ENCODE measurements around the gene ICA1L.

ICA1L gene

DNA sequence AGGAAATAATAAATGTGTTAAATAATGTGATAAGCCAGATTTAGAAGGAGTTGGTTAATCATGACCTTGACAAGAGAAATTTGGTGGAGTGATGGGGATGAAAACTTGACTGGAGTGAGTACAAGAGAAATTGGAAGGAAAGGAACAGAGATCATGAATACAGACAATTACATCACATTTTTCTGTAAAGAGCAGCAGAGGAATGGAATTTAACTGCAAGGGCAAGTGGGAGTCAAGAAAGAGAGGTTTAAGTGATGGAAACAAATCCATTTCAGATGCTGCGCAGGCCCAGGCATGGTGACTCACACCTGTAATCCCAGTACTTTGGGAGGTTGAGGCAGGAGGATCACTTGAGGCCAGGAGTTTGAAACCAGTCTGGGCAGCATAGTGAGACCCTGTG, 46.7 kb downstream of the ICA1L start:
- no peak overlapping the region for H3K4me3 ChIP-seq (ENCODE audit: low read depth, low read length)
- no peak for DNase-seq (ENCODE audit: low read depth)
- TF ChIP-seq MYC (IDR thresholded peaks at IDR 0.05; ENCODE audit: low read depth, low read length) (no peak), POLR2A (IDR thresholded peaks at IDR 0.05; ENCODE audit: extremely low read depth, insufficient read length) (no peak)
- TF ChIP-seq, protein P1, sequence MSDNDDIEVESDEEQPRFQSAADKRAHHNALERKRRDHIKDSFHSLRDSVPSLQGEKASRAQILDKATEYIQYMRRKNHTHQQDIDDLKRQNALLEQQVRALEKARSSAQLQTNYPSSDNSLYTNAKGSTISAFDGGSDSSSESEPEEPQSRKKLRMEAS (IDR thresholded peaks at IDR 0.05; ENCODE audit: low read depth, low read length) = no peak
- TF ChIP-seq, protein P2, sequence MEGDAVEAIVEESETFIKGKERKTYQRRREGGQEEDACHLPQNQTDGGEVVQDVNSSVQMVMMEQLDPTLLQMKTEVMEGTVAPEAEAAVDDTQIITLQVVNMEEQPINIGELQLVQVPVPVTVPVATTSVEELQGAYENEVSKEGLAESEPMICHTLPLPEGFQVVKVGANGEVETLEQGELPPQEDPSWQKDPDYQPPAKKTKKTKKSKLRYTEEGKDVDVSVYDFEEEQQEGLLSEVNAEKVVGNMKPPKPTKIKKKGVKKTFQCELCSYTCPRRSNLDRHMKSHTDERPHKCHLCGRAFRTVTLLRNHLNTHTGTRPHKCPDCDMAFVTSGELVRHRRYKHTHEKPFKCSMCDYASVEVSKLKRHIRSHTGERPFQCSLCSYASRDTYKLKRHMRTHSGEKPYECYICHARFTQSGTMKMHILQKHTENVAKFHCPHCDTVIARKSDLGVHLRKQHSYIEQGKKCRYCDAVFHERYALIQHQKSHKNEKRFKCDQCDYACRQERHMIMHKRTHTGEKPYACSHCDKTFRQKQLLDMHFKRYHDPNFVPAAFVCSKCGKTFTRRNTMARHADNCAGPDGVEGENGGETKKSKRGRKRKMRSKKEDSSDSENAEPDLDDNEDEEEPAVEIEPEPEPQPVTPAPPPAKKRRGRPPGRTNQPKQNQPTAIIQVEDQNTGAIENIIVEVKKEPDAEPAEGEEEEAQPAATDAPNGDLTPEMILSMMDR (IDR thresholded peaks at IDR 0.05; ENCODE audit: low read depth, low read length) = no peak

DNA sequence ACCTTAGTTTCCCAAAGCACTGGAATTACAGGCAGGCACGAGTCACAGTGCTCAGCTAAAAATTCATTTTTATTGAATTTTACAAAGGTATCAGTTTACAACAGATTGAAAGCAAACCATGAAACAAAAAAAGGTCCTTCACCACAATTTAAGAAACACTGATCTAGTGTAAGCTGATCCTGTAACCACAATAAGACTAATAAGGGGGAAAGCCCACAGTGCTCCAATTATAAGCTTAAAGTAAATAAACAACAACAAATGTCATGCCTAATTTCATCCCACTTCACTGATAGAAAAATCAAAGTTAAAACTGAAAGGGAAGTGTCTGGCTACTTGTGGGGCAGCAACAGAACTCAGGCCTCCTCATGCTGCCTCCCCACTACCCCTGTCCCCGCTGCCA, 49.2 kb downstream of the ICA1L start:
- TF ChIP-seq POLR2A (IDR thresholded peaks at IDR 0.05; ENCODE audit: extremely low read depth, insufficient read length) = no peak
- no peak for DNase-seq (ENCODE audit: low read depth)
- H3K4me3 ChIP-seq (ENCODE audit: low read depth, low read length) = no peak overlapping the region

DNA sequence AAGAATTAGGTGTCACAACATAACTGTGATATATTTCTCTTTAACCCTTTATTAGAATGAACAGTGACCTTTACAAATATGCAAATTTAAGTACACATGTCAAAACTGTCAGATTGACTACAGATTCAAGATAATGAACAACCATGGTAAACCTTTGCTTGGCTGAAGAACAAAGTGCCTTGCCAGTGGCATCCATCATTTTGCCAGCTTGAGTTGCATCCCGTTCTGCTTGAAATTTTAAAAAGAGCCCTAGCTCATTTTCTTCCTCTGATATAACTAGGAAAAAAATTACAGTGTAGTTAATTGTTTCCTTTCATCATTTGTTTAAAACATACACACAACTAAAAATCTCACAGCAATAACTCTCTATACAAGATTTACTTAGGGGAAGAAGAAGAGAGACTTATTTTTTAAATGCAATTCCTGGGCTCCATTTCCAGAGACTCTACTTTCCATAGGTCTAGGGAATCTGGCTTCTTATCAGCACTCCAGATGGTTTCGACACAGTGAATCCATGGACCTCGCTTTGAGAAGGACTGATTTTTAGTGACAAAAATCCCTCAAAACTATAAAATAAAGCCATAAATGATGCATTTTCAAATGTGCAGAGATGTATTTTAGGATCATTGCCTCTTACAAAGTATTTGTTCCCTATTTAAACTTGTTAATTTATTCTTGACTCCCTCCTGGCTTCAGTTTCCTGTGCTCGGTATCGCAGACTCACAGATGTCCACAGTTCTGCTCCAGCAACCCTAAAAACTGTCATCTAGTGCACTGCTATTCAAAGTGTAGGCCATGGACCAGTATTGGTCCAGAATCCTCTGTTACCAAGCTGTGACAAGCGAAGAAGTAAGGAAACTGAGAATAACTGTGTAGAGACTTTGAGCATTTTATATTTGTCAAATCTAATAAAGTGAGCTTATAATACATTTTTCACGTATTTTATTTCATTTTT, 50.1 kb downstream of the ICA1L start:
- TF ChIP-seq, protein P1 (IDR thresholded peaks at IDR 0.05; ENCODE audit: low read depth, low read length) = no peak
- TF ChIP-seq, protein P2 (IDR thresholded peaks at IDR 0.05; ENCODE audit: low read depth, low read length) = no peak
- TF ChIP-seq POLR2A (IDR thresholded peaks at IDR 0.05; ENCODE audit: extremely low read depth, insufficient read length) = no peak
- TF ChIP-seq MYC (IDR thresholded peaks at IDR 0.05; ENCODE audit: low read depth, low read length) = no peak
- DNase-seq (ENCODE audit: low read depth) = no peak
- H3K4me3 ChIP-seq (ENCODE audit: low read depth, low read length) = no peak overlapping the region

DNA sequence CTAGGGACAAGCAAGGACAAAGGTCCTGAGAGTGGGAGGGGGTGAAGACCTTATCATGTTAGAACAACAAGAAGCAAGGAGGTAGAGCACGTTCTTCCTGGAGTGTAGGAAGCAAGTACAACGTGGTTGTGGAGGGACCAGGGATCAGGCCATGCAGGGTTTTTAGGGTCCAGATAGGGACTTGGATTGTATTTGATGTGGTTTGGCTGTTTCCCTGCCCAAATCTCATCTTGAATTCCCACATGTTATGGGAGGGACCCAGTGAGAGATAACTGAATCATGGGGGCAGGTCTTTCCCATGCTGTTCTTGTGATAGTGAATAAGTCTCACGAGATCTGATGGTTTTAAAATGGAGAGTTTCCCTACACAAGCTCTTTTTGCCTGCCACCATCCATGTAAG, 53.2 kb downstream of the ICA1L start:
- H3K4me3 ChIP-seq (ENCODE audit: low read depth, low read length) = no peak overlapping the region
- TF ChIP-seq, protein P2 (IDR thresholded peaks at IDR 0.05; ENCODE audit: low read depth, low read length) = no peak
- TF ChIP-seq MYC (IDR thresholded peaks at IDR 0.05; ENCODE audit: low read depth, low read length) (no peak), POLR2A (IDR thresholded peaks at IDR 0.05; ENCODE audit: extremely low read depth, insufficient read length) (no peak)
- TF ChIP-seq, protein P1 (IDR thresholded peaks at IDR 0.05; ENCODE audit: low read depth, low read length) = no peak
- no peak for DNase-seq (ENCODE audit: low read depth)

DNA sequence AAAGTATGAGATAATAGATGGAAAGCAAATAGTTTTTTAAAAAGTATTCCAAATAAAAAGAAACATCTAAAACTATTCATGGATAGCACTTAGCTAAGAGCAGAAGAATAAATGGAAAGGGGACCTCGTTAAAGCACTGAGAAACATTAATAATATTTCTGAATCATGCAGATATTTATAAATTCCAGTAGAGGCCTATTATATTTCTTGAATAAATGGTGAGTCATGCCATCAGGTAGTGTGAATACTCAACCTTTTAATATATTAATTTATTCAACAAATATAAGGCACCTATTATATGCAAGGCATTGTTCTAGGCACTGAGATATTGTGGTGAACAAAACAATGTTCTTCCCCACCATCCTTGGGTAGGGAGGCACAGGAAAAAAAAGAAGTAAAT, 53.8 kb downstream of the ICA1L start:
- TF ChIP-seq POLR2A (IDR thresholded peaks at IDR 0.05; ENCODE audit: extremely low read depth, insufficient read length) (no peak), MYC (IDR thresholded peaks at IDR 0.05; ENCODE audit: low read depth, low read length) (no peak)

DNA sequence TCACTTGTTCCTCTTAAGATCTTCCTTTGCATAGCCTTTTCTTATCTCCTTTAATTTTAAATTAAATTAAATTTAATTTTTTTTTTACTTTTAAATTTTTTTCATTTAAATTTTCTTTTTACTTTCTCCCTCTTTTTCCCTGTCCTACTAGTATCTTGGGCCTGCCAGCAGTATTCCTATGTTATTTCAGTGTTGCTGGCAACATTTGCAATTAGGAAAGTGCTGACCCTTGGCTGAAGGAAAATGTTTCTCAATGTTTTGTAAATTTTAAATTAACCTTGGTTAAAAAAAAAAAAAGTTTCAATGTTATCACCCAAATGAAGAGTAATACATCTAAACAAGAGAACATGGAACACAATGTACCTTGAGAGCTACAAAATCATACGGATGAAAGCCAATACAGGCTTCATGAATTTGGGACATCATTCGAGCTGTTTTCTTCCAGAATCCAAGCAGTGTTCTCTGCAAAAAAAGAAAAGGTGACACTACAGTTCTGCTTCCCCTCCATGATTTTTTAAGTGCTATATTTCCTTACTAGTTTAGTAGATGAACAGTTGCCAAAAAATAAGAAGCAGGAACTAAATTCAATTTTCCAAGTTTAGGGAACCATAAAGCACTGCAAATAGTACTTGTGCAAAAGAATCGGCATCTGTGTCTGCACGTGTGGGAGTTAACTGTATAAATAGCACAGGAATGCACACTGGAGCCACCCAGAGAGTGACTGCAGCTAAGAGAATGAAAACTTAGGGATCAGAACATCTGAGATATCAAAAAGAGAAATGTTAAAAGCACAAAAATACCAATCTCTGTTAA, 55.8 kb downstream of the ICA1L start:
- DNase-seq (ENCODE audit: low read depth) = no peak
- no peak overlapping the region for H3K4me3 ChIP-seq (ENCODE audit: low read depth, low read length)
- TF ChIP-seq MYC (IDR thresholded peaks at IDR 0.05; ENCODE audit: low read depth, low read length) (no peak), POLR2A (IDR thresholded peaks at IDR 0.05; ENCODE audit: extremely low read depth, insufficient read length) (no peak)
- TF ChIP-seq, protein P1 (IDR thresholded peaks at IDR 0.05; ENCODE audit: low read depth, low read length) = no peak
- TF ChIP-seq, protein P2 (IDR thresholded peaks at IDR 0.05; ENCODE audit: low read depth, low read length) = no peak

More for the DNA sequence above, 53.8 kb downstream of the ICA1L start:
- H3K4me3 ChIP-seq (ENCODE audit: low read depth, low read length) = no peak overlapping the region
- DNase-seq (ENCODE audit: low read depth) = no peak
